Measurements from ENCODE around the gene CLIC6.
A peak's percentile ranks its signal among the peaks of the same experiment; 100 is the strongest.

Gene CLIC6

DNA sequence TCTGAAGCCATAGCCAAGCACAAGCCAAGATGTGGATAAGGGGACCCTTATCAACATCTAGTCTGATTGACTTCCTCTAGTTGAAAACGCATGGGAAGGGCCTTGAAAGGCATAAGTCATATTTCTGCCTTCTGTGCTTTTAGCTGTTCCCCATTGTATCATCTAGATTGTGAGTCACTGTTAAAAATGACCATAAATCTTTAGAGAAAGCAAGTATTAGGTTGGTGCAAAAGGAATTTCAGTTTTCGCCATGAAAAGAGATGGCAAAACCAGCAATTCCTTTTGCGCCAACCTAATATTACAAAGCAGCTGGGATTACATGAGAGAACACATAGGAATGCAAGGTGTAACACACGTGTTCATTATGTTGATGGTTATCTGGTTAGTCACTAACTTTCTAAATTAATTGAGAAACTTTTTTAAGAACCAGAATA is 63.6 kb downstream of the CLIC6 start:
- no peaks in the 10 kb centered on the region for H3K4me1 ChIP-seq (ENCODE audit: control insufficient read depth in 1 of 2, insufficient read depth in 2 of 2, low read length in 2 of 2)
- H3K9me3 ChIP-seq (ENCODE audit: control insufficient read depth in 1 of 2, low read length in 2 of 2): no peaks in the 10 kb centered on the region
- H3K4me3 ChIP-seq (ENCODE audit: low read depth in 1 of 2, low read length in 2 of 2): no peak overlapping the region
- no peaks in the 10 kb centered on the region for H3K27me3 ChIP-seq (ENCODE audit: low read depth, low read length)
- no peaks in the 10 kb centered on the region for H3K36me3 ChIP-seq (ENCODE audit: control insufficient read depth in 1 of 2, insufficient read depth in 2 of 2, low read length in 2 of 2)
- H3K27ac ChIP-seq (ENCODE audit: low read length): no peak overlapping the region

DNA sequence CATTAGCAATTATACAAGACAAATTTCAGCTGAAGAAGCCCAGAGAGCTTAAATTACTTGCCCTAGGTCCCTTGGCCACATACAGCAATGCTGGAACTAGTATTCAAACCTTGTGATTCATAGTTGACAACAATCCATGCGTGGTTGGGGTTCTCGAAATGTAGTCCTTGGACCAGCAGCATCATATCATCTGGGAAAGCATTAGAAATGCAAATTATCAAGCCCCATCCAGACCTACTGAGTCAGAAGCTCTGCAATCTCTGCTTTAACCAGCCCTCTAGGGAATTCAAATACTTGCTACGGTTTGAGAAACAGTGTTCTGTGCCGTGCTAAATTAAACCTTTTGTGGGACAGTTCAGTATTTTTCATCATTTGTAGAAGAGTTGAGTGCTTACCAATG is 65.1 kb downstream of the CLIC6 start:
- Histone ChIP-seq H3K9me3 (ENCODE audit: control insufficient read depth in 1 of 2, low read length in 2 of 2) (no peaks in the 10 kb centered on the region), H3K4me1 (ENCODE audit: control insufficient read depth in 1 of 2, insufficient read depth in 2 of 2, low read length in 2 of 2) (no peaks in the 10 kb centered on the region), H3K27me3 (ENCODE audit: low read depth, low read length) (no peaks in the 10 kb centered on the region), H3K36me3 (ENCODE audit: control insufficient read depth in 1 of 2, insufficient read depth in 2 of 2, low read length in 2 of 2) (no peaks in the 10 kb centered on the region), H3K27ac (ENCODE audit: low read length) (no peak overlapping the region), H3K4me3 (ENCODE audit: low read depth in 1 of 2, low read length in 2 of 2) (no peak overlapping the region)

- H3K27me3 ChIP-seq (ENCODE audit: low read depth, low read length): no peaks in the 10 kb centered on the region
- no peaks in the 10 kb centered on the region for H3K9me3 ChIP-seq (ENCODE audit: control insufficient read depth in 1 of 2, low read length in 2 of 2)
- H3K36me3 ChIP-seq (ENCODE audit: control insufficient read depth in 1 of 2, insufficient read depth in 2 of 2, low read length in 2 of 2): no peaks in the 10 kb centered on the region
- H3K27ac ChIP-seq (ENCODE audit: low read length): no peak overlapping the region
- H3K4me3 ChIP-seq (ENCODE audit: low read depth in 1 of 2, low read length in 2 of 2): no peak overlapping the region
- no peaks in the 10 kb centered on the region for H3K4me1 ChIP-seq (ENCODE audit: control insufficient read depth in 1 of 2, insufficient read depth in 2 of 2, low read length in 2 of 2)
Observed at GRCh38 chr21:34734696-34735095, 65.9 kb downstream of the CLIC6 start.

DNA sequence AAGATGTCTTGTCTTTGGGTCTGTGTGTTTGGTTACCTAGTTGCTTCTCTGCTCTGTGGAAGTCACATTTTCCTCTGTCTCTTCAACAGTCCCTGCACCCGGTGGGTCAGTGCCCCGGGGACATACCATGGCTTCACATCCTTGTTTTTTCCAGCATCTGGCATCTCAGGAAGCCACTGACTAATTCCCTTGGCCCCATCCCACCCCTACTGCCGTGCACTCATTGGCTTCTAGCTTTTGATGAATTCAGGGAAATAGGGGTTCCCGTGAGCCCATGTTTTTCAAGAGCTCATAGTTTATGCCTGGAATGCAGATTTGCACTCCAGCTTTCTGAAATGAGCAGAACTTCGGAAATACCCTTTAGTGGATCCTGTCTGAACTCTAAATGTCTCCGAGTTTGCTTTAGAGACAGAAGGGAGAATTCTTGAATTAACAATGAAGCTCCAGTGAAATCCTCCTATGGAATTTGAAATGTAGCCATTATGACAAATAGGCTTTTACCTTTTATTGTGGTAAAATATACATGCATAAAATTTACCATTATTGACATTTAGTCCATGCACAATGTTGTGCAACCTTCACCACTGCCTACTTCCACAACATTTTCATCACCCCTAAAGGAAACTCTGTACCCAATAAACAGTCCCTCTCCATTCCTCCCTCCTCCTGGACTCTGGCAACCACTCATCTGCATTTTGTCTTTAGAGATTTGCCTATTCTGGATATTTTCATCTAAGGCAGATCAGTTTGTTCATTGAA is 67.5 kb downstream of the CLIC6 start:
- Histone ChIP-seq H3K36me3 (ENCODE audit: control insufficient read depth in 1 of 2, insufficient read depth in 2 of 2, low read length in 2 of 2) (no peaks in the 10 kb centered on the region), H3K4me1 (ENCODE audit: control insufficient read depth in 1 of 2, insufficient read depth in 2 of 2, low read length in 2 of 2) (no peaks in the 10 kb centered on the region), H3K4me3 (ENCODE audit: low read depth in 1 of 2, low read length in 2 of 2) (no peak overlapping the region), H3K9me3 (ENCODE audit: control insufficient read depth in 1 of 2, low read length in 2 of 2) (no peaks in the 10 kb centered on the region), H3K27ac (ENCODE audit: low read length) (no peak overlapping the region), H3K27me3 (ENCODE audit: low read depth, low read length) (no peaks in the 10 kb centered on the region)

DNA sequence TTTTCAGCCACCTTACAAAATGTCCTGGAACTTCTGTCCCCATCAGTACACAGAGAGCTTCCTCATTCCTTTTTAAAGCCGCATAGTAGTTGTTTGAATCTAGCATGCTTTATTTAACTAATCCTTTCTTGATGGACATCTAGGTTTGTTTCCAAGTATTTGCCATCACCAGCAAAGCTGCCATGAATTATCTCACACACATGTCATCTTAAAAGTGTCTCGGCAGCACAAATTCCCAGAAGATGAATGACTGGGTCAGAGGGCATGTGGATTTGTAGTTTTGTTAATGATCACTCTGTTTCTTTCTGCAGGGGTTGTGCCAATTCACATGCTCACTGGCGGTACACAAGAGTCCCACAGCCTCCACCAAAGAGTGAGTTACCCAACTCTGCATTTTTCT is 68.3 kb downstream of the CLIC6 start:
- H3K27me3 ChIP-seq (ENCODE audit: low read depth, low read length): no peaks in the 10 kb centered on the region
- H3K27ac ChIP-seq (ENCODE audit: low read length): no peak overlapping the region
- H3K4me3 ChIP-seq (ENCODE audit: low read depth in 1 of 2, low read length in 2 of 2): no peak overlapping the region
- H3K9me3 ChIP-seq (ENCODE audit: control insufficient read depth in 1 of 2, low read length in 2 of 2): no peaks in the 10 kb centered on the region
- no peaks in the 10 kb centered on the region for H3K4me1 ChIP-seq (ENCODE audit: control insufficient read depth in 1 of 2, insufficient read depth in 2 of 2, low read length in 2 of 2)
- no peaks in the 10 kb centered on the region for H3K36me3 ChIP-seq (ENCODE audit: control insufficient read depth in 1 of 2, insufficient read depth in 2 of 2, low read length in 2 of 2)

- Histone ChIP-seq H3K4me3 (ENCODE audit: low read depth in 1 of 2, low read length in 2 of 2) (no peak overlapping the region), H3K4me1 (ENCODE audit: control insufficient read depth in 1 of 2, insufficient read depth in 2 of 2, low read length in 2 of 2) (peaks cover 0 to 4% of the 10 kb centered on the region in 2 donors), H3K9me3 (ENCODE audit: control insufficient read depth in 1 of 2, low read length in 2 of 2) (no peaks in the 10 kb centered on the region), H3K27ac (ENCODE audit: low read length) (no peak overlapping the region), H3K27me3 (ENCODE audit: low read depth, low read length) (no peaks in the 10 kb centered on the region), H3K36me3 (ENCODE audit: control insufficient read depth in 1 of 2, insufficient read depth in 2 of 2, low read length in 2 of 2) (no peaks in the 10 kb centered on the region)
Observed at GRCh38 chr21:34740198-34740597, 71.4 kb downstream of the CLIC6 start.

DNA sequence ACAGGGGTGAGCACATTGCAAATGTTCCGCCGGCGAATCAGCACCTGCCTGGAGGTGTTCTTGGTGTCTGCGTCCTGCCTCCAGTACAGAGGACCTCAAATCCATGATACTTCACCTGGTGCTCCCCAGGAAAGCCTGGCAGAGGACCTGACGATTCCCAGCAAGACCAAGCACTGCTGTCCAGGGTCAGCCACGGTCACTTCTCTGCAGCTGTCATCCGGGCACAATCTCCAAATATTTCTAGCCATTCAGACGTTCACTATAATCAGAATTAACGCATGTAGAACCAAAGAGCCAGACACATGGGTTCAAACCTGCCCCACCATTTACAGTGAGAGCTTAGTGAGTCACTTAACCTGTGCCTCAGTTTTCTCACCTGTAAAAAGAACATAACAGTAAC is 74.5 kb downstream of the CLIC6 start:
- H3K27me3 ChIP-seq (ENCODE audit: low read depth, low read length): no peaks in the 10 kb centered on the region
- no peak overlapping the region for H3K27ac ChIP-seq (ENCODE audit: low read length)
- H3K4me3 ChIP-seq (ENCODE audit: low read depth in 1 of 2, low read length in 2 of 2): no peak overlapping the region

GRCh38 chr21:34743831-34744230 is 75.0 kb downstream of the CLIC6 start:
- no peaks in the 10 kb centered on the region for H3K36me3 ChIP-seq (ENCODE audit: control insufficient read depth in 1 of 2, insufficient read depth in 2 of 2, low read length in 2 of 2)
- no peaks in the 10 kb centered on the region for H3K27me3 ChIP-seq (ENCODE audit: low read depth, low read length)
- no peak overlapping the region for H3K4me3 ChIP-seq (ENCODE audit: low read depth in 1 of 2, low read length in 2 of 2)
- H3K9me3 ChIP-seq (ENCODE audit: control insufficient read depth in 1 of 2, low read length in 2 of 2): no peaks in the 10 kb centered on the region
- no peak overlapping the region for H3K27ac ChIP-seq (ENCODE audit: low read length)
- H3K4me1 ChIP-seq (ENCODE audit: control insufficient read depth in 1 of 2, insufficient read depth in 2 of 2, low read length in 2 of 2): peaks cover 0 to 6% of the 10 kb centered on the region in 2 donors

More for the DNA sequence above, 74.5 kb downstream of the CLIC6 start:
- H3K9me3 ChIP-seq (ENCODE audit: control insufficient read depth in 1 of 2, low read length in 2 of 2): no peaks in the 10 kb centered on the region
- peaks cover 0 to 6% of the 10 kb centered on the region in 2 donors for H3K4me1 ChIP-seq (ENCODE audit: control insufficient read depth in 1 of 2, insufficient read depth in 2 of 2, low read length in 2 of 2)
- no peaks in the 10 kb centered on the region for H3K36me3 ChIP-seq (ENCODE audit: control insufficient read depth in 1 of 2, insufficient read depth in 2 of 2, low read length in 2 of 2)

GRCh38 chr21:34744801-34745200 is 76.0 kb downstream of the CLIC6 start:
- H3K4me1 ChIP-seq (ENCODE audit: control insufficient read depth in 1 of 2, insufficient read depth in 2 of 2, low read length in 2 of 2): peaks cover 0 to 6% of the 10 kb centered on the region in 2 donors

DNA sequence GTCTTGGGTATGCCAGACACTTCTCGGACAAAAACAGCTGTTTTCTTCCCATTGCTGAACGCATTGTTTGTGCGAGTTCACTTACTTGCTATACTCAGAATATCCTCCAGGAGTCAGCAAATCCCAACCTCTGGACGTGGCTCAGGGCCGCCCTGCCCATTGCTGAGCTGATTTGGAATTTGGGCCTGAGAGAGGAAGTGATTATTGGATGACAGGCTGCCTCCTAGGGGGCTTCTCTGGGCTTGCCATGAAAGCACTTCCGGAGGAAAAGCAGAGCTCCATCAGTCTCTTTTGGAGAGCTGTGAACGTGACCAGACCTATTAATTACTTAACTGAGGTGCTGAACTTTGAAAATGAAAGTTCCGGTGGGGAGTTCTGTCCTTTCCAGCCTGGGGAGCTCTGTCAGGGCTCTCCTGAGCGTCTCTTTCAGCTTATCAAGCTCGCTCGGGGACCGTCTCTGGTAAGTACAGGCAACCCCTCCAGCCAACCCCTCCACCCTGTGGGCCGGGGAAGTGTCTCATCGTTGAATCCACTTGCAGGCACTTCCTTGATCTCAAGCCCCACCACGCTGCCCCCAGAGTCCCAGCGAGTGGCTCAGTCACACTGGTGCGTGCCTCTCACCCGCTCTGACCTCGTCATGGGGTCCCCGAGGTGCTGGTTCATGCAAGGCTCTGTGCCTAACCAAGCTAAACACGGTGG is 76.9 kb downstream of the CLIC6 start:
- Histone ChIP-seq H3K4me1 (ENCODE audit: control insufficient read depth in 1 of 2, insufficient read depth in 2 of 2, low read length in 2 of 2) (peaks cover 0 to 6% of the 10 kb centered on the region in 2 donors), H3K4me3 (ENCODE audit: low read depth in 1 of 2, low read length in 2 of 2) (peak overlapping the region in 1 of 2 donors; percentile 43), H3K9me3 (ENCODE audit: control insufficient read depth in 1 of 2, low read length in 2 of 2) (no peaks in the 10 kb centered on the region), H3K27me3 (ENCODE audit: low read depth, low read length) (no peaks in the 10 kb centered on the region), H3K27ac (ENCODE audit: low read length) (no peak overlapping the region), H3K36me3 (ENCODE audit: control insufficient read depth in 1 of 2, insufficient read depth in 2 of 2, low read length in 2 of 2) (no peaks in the 10 kb centered on the region)

More at GRCh38 chr21:34744801-34745200, 76.0 kb downstream of the CLIC6 start:
- no peaks in the 10 kb centered on the region for H3K36me3 ChIP-seq (ENCODE audit: control insufficient read depth in 1 of 2, insufficient read depth in 2 of 2, low read length in 2 of 2)
- no peak overlapping the region for H3K4me3 ChIP-seq (ENCODE audit: low read depth in 1 of 2, low read length in 2 of 2)
- no peaks in the 10 kb centered on the region for H3K27me3 ChIP-seq (ENCODE audit: low read depth, low read length)
- no peaks in the 10 kb centered on the region for H3K9me3 ChIP-seq (ENCODE audit: control insufficient read depth in 1 of 2, low read length in 2 of 2)
- no peak overlapping the region for H3K27ac ChIP-seq (ENCODE audit: low read length)

DNA sequence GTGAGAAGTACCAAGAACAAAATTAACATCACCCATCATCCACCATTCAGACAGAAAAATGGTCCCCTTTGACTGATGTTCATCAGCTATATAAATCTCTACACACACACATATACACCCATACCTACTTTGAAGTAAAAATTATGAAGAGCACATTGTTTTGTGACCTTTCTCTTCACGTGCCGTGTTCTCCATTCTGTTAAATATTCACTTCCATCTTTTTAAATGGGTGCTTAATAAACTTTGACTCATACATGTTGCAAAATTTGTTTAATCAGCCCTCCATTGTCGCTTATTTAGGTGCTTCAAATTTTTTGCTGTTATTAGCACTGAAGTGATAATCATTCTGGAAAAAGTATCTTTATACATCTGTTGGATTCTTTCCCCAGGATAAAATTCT is 80.1 kb downstream of the CLIC6 start:
- Histone ChIP-seq H3K4me3 (ENCODE audit: low read depth in 1 of 2, low read length in 2 of 2) (no peak overlapping the region), H3K27me3 (ENCODE audit: low read depth, low read length) (no peaks in the 10 kb centered on the region), H3K9me3 (ENCODE audit: control insufficient read depth in 1 of 2, low read length in 2 of 2) (no peaks in the 10 kb centered on the region), H3K27ac (ENCODE audit: low read length) (no peak overlapping the region), H3K36me3 (ENCODE audit: control insufficient read depth in 1 of 2, insufficient read depth in 2 of 2, low read length in 2 of 2) (no peaks in the 10 kb centered on the region), H3K4me1 (ENCODE audit: control insufficient read depth in 1 of 2, insufficient read depth in 2 of 2, low read length in 2 of 2) (peaks cover 0 to 6% of the 10 kb centered on the region in 2 donors)
